ENCODE data around the gene XRCC4.

XRCC4 gene

GRCh38 chr5:83145241-83145640 lies 67.9 kb downstream of the XRCC4 start:
- H2AK5ac ChIP-seq (ENCODE audit: low read depth, low read length): no peak overlapping the region
- no peaks in the 10 kb centered on the region for H3K4me1 ChIP-seq (ENCODE audit: control insufficient read depth in 2 of 2, insufficient read depth in 1 of 2, low read depth in 1 of 2, low read length in 2 of 2)
- H3K9ac ChIP-seq (ENCODE audit: low read depth, low read length, poor library complexity): no peak overlapping the region
- DNase-seq (ENCODE audit: low spot score): no peak
- H2BK15ac ChIP-seq (ENCODE audit: low read length): no peak overlapping the region
- H3K9me3 ChIP-seq (replicated peaks in 1 of 2; ENCODE audit: control insufficient read depth in 2 of 2, insufficient read depth in 1 of 2, low read depth in 1 of 2, low read length in 2 of 2): no peaks in the 10 kb centered on the region
- H3K23ac ChIP-seq (ENCODE audit: low read depth, low read length, poor library complexity): no peak overlapping the region
- no peak overlapping the region for H3K4me2 ChIP-seq (ENCODE audit: insufficient read depth, low read length, poor library complexity, severe bottlenecking)
- no peak overlapping the region for H3K14ac ChIP-seq (ENCODE audit: low read length)
- H2AFZ ChIP-seq (ENCODE audit: low read length): no peak overlapping the region
- H3K18ac ChIP-seq (ENCODE audit: low read length): no peak overlapping the region
- H3K27me3 ChIP-seq (ENCODE audit: control insufficient read depth in 3 of 3, insufficient read depth in 3 of 3, low read depth in 1 of 3, low read length in 3 of 3): no peaks in the 10 kb centered on the region
- H2BK5ac ChIP-seq (ENCODE audit: low read length): no peak overlapping the region
- no peak overlapping the region for H4K91ac ChIP-seq (ENCODE audit: low read depth, low read length, poor library complexity)
- H4K8ac ChIP-seq (ENCODE audit: low read depth, low read length): no peak overlapping the region
- no peak overlapping the region for H3K4me3 ChIP-seq (ENCODE audit: low read length in 2 of 2)
- H3K79me1 ChIP-seq (ENCODE audit: low read depth, low read length): peaks cover 2% of the 10 kb centered on the region
- no peak overlapping the region for H3K27ac ChIP-seq (replicated peaks; ENCODE audit: low read length)
- no peak overlapping the region for H3K4ac ChIP-seq (ENCODE audit: low read length)
- no peaks in the 10 kb centered on the region for H3K36me3 ChIP-seq (replicated peaks in 1 of 2; ENCODE audit: control insufficient read depth in 2 of 2, insufficient read depth in 2 of 2, low read length in 2 of 2)
- no peak overlapping the region for H2BK120ac ChIP-seq (ENCODE audit: low read depth, low read length)
- H2BK12ac ChIP-seq (ENCODE audit: low read length): no peak overlapping the region

GRCh38 chr5:83145882-83146331 lies 68.6 kb downstream of the XRCC4 start:
- H3K4me3 ChIP-seq (ENCODE audit: low read length in 2 of 2): no peak overlapping the region
- no peak overlapping the region for H4K91ac ChIP-seq (ENCODE audit: low read depth, low read length, poor library complexity)
- no peak overlapping the region for H3K18ac ChIP-seq (ENCODE audit: low read length)
- H3K36me3 ChIP-seq (replicated peaks in 1 of 2; ENCODE audit: control insufficient read depth in 2 of 2, insufficient read depth in 2 of 2, low read length in 2 of 2): no peaks in the 10 kb centered on the region
- no peak overlapping the region for H2BK12ac ChIP-seq (ENCODE audit: low read length)
- no peak overlapping the region for H3K9ac ChIP-seq (ENCODE audit: low read depth, low read length, poor library complexity)
- H3K23ac ChIP-seq (ENCODE audit: low read depth, low read length, poor library complexity): no peak overlapping the region
- H2BK120ac ChIP-seq (ENCODE audit: low read depth, low read length): no peak overlapping the region
- H3K4me2 ChIP-seq (ENCODE audit: insufficient read depth, low read length, poor library complexity, severe bottlenecking): no peak overlapping the region
- H2BK15ac ChIP-seq (ENCODE audit: low read length): no peak overlapping the region
- no peak overlapping the region for H3K27ac ChIP-seq (replicated peaks; ENCODE audit: low read length)
- no peak overlapping the region for H4K8ac ChIP-seq (ENCODE audit: low read depth, low read length)
- no peaks in the 10 kb centered on the region for H3K9me3 ChIP-seq (replicated peaks in 1 of 2; ENCODE audit: control insufficient read depth in 2 of 2, insufficient read depth in 1 of 2, low read depth in 1 of 2, low read length in 2 of 2)
- DNase-seq (ENCODE audit: low spot score): no peak
- no peak overlapping the region for H3K14ac ChIP-seq (ENCODE audit: low read length)
- peaks cover 2% of the 10 kb centered on the region for H3K79me1 ChIP-seq (ENCODE audit: low read depth, low read length)
- no peak overlapping the region for H2AK5ac ChIP-seq (ENCODE audit: low read depth, low read length)
- H3K27me3 ChIP-seq (ENCODE audit: control insufficient read depth in 3 of 3, insufficient read depth in 3 of 3, low read depth in 1 of 3, low read length in 3 of 3): no peaks in the 10 kb centered on the region
- no peak overlapping the region for H2AFZ ChIP-seq (ENCODE audit: low read length)
- H2BK5ac ChIP-seq (ENCODE audit: low read length): no peak overlapping the region
- no peaks in the 10 kb centered on the region for H3K4me1 ChIP-seq (ENCODE audit: control insufficient read depth in 2 of 2, insufficient read depth in 1 of 2, low read depth in 1 of 2, low read length in 2 of 2)
- H3K4ac ChIP-seq (ENCODE audit: low read length): no peak overlapping the region

- no peak overlapping the region for H3K9ac ChIP-seq (ENCODE audit: low read depth, low read length, poor library complexity)
- H3K9me3 ChIP-seq (replicated peaks in 1 of 2; ENCODE audit: control insufficient read depth in 2 of 2, insufficient read depth in 1 of 2, low read depth in 1 of 2, low read length in 2 of 2): no peaks in the 10 kb centered on the region
- H2BK120ac ChIP-seq (ENCODE audit: low read depth, low read length): no peak overlapping the region
- H4K8ac ChIP-seq (ENCODE audit: low read depth, low read length): no peak overlapping the region
- no peak overlapping the region for H2BK12ac ChIP-seq (ENCODE audit: low read length)
- H3K36me3 ChIP-seq (replicated peaks in 1 of 2; ENCODE audit: control insufficient read depth in 2 of 2, insufficient read depth in 2 of 2, low read length in 2 of 2): no peaks in the 10 kb centered on the region
- no peak overlapping the region for H3K14ac ChIP-seq (ENCODE audit: low read length)
- peaks cover 2% of the 10 kb centered on the region for H3K79me1 ChIP-seq (ENCODE audit: low read depth, low read length)
- H4K91ac ChIP-seq (ENCODE audit: low read depth, low read length, poor library complexity): no peak overlapping the region
- no peak overlapping the region for H3K27ac ChIP-seq (replicated peaks; ENCODE audit: low read length)
- no peak overlapping the region for H2BK15ac ChIP-seq (ENCODE audit: low read length)
- H3K23ac ChIP-seq (ENCODE audit: low read depth, low read length, poor library complexity): no peak overlapping the region
- no peak overlapping the region for H2BK5ac ChIP-seq (ENCODE audit: low read length)
- no peak overlapping the region for H2AK5ac ChIP-seq (ENCODE audit: low read depth, low read length)
- no peak for DNase-seq (ENCODE audit: low spot score)
- H3K27me3 ChIP-seq (ENCODE audit: control insufficient read depth in 3 of 3, insufficient read depth in 3 of 3, low read depth in 1 of 3, low read length in 3 of 3): no peaks in the 10 kb centered on the region
- H3K18ac ChIP-seq (ENCODE audit: low read length): no peak overlapping the region
- H3K4me3 ChIP-seq (ENCODE audit: low read length in 2 of 2): no peak overlapping the region
- no peaks in the 10 kb centered on the region for H3K4me1 ChIP-seq (ENCODE audit: control insufficient read depth in 2 of 2, insufficient read depth in 1 of 2, low read depth in 1 of 2, low read length in 2 of 2)
- H3K4me2 ChIP-seq (ENCODE audit: insufficient read depth, low read length, poor library complexity, severe bottlenecking): no peak overlapping the region
- WGBS, 2 donors (ENCODE audit: extremely low coverage in 2 of 2, insufficient read length in 2 of 2, insufficient replicate concordance in 1 of 2): no CpG with 5 or more reads among the region's 4 CpGs
- no peak overlapping the region for H3K4ac ChIP-seq (ENCODE audit: low read length)
- no peak overlapping the region for H2AFZ ChIP-seq (ENCODE audit: low read length)
Measured at GRCh38 chr5:83146441-83146840, 69.1 kb downstream of the XRCC4 start.

- no peaks in the 10 kb centered on the region for H3K36me3 ChIP-seq (replicated peaks in 1 of 2; ENCODE audit: control insufficient read depth in 2 of 2, insufficient read depth in 2 of 2, low read length in 2 of 2)
- H3K79me1 ChIP-seq (ENCODE audit: low read depth, low read length): no peaks in the 10 kb centered on the region
- no CpG with 5 or more reads among the region's 4 CpGs for WGBS, 2 donors (ENCODE audit: extremely low coverage in 2 of 2, insufficient read length in 2 of 2, insufficient replicate concordance in 1 of 2)
- DNase-seq (ENCODE audit: low spot score): no peak
- no peak overlapping the region for H2AK5ac ChIP-seq (ENCODE audit: low read depth, low read length)
- no peak overlapping the region for H3K4me2 ChIP-seq (ENCODE audit: insufficient read depth, low read length, poor library complexity, severe bottlenecking)
- H3K4me1 ChIP-seq (ENCODE audit: control insufficient read depth in 2 of 2, insufficient read depth in 1 of 2, low read depth in 1 of 2, low read length in 2 of 2): no peaks in the 10 kb centered on the region
- no peaks in the 10 kb centered on the region for H3K27me3 ChIP-seq (ENCODE audit: control insufficient read depth in 3 of 3, insufficient read depth in 3 of 3, low read depth in 1 of 3, low read length in 3 of 3)
- no peak overlapping the region for H2AFZ ChIP-seq (ENCODE audit: low read length)
- H3K4me3 ChIP-seq (ENCODE audit: low read length in 2 of 2): no peak overlapping the region
- H3K9me3 ChIP-seq (replicated peaks in 1 of 2; ENCODE audit: control insufficient read depth in 2 of 2, insufficient read depth in 1 of 2, low read depth in 1 of 2, low read length in 2 of 2): no peaks in the 10 kb centered on the region
- no peak overlapping the region for H3K23ac ChIP-seq (ENCODE audit: low read depth, low read length, poor library complexity)
- no peak overlapping the region for H2BK12ac ChIP-seq (ENCODE audit: low read length)
- no peak overlapping the region for H3K27ac ChIP-seq (replicated peaks; ENCODE audit: low read length)
- H2BK15ac ChIP-seq (ENCODE audit: low read length): no peak overlapping the region
- H3K14ac ChIP-seq (ENCODE audit: low read length): no peak overlapping the region
- H3K18ac ChIP-seq (ENCODE audit: low read length): no peak overlapping the region
- H4K91ac ChIP-seq (ENCODE audit: low read depth, low read length, poor library complexity): no peak overlapping the region
- no peak overlapping the region for H2BK5ac ChIP-seq (ENCODE audit: low read length)
- no peak overlapping the region for H2BK120ac ChIP-seq (ENCODE audit: low read depth, low read length)
- no peak overlapping the region for H3K9ac ChIP-seq (ENCODE audit: low read depth, low read length, poor library complexity)
- H3K4ac ChIP-seq (ENCODE audit: low read length): no peak overlapping the region
- no peak overlapping the region for H4K8ac ChIP-seq (ENCODE audit: low read depth, low read length)
Measured at GRCh38 chr5:83147593-83147992, 70.2 kb downstream of the XRCC4 start.
